Measurements from ENCODE around the gene SPATS2L. TPM values are rescaled to one million over a fixed set of nuclear protein-coding genes. Genes with fewer than 3 reads are reported as not detected.
A peak's percentile ranks its signal among the peaks of the same experiment; 100 is the strongest.

SPATS2L gene
- total RNA-seq, 1 experiment from 2014 or later: 112 TPM

GRCh38 chr2:200471324-200471848, 164.9 kb downstream of the SPATS2L start (continued):
- no peak for TF ChIP-seq E2F5 (CRISPR knock-in tag; IDR thresholded peaks at IDR 0.05)

GRCh38 chr2:200471928-200472645, 165.6 kb downstream of the SPATS2L start:
- Mint-ChIP-seq H3K4me1 (peaks cover 38% of the 10 kb centered on the region), H3K36me3 (peaks cover 85% of the 10 kb centered on the region), H3K27ac (peak overlapping the region; percentile 71; the same call in 1 of the 2 replicates), H3K9me3 (no peaks in the 10 kb centered on the region), H3K4me3 (no peak overlapping the region), H3K27me3 (ENCODE audit: low read depth) (no peaks in the 10 kb centered on the region)
- DNase-seq (ENCODE audit: low spot score): no peak
- TF ChIP-seq IRF1 (CRISPR knock-in tag; IDR thresholded peaks at IDR 0.05): no peak
- ChIA-PET POLR2A (no interaction called here), CTCF (interaction anchor here (1.0 to 2.2 kb wide), 3 partner anchors 11 to 498 kb away, joined by 4 to 10 read pairs (median 5); no protein-coding TSS in a partner anchor)
- no peak for ATAC-seq

DNA sequence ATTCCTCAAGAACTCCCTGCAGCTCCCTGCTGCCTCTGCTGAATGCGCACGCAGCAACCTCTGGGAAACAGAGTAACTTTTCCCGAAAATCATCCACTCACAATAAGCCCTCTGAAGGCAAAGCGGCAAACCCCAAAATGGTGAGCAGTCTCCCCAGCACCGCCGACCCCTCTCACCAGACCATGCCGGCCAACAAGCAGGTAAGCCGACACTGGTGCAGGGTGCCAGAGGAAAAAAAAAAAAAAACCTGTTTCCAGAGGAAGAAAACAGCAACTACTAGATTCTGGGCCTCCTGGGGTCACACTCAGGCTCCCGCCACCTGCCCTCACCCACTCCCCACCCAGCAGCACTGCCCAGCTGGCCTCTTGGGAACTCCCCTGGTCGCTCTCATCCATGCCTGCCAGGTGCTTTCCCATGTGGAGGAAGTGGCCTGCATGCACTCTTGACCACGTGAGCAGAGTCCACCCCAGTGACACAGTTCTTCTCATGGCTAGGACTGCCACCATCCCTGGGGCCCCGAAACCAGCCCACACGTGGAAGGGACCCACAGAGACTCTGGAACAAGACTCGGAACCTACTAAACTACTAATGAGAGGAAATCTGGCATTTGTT, 166.5 kb downstream of the SPATS2L start:
- Mint-ChIP-seq H3K4me1 (peaks cover 42% of the 10 kb centered on the region), H3K36me3 (peaks cover 85% of the 10 kb centered on the region), H3K27ac (peak overlapping the region; percentile 48; the same call in 1 of the 2 replicates), H3K4me3 (no peak overlapping the region), H3K27me3 (ENCODE audit: low read depth) (no peaks in the 10 kb centered on the region), H3K9me3 (no peaks in the 10 kb centered on the region)
- no peak for TF ChIP-seq EMX1 (CRISPR knock-in tag; IDR thresholded peaks at IDR 0.05)
- no peak for TF ChIP-seq IRF2 (CRISPR knock-in tag; IDR thresholded peaks at IDR 0.05; ENCODE audit: borderline replicate concordance, low read depth)
- TF ChIP-seq ZBTB21 (CRISPR knock-in tag; IDR thresholded peaks at IDR 0.05; ENCODE audit: borderline replicate concordance): no peak
- no peak for TF ChIP-seq ZNF396 (CRISPR knock-in tag; IDR thresholded peaks at IDR 0.05; ENCODE audit: borderline replicate concordance)
- no peak for TF ChIP-seq PRRX2 (CRISPR knock-in tag; IDR thresholded peaks at IDR 0.05)
- no peak for TF ChIP-seq ZNF219 (CRISPR knock-in tag; IDR thresholded peaks at IDR 0.05; ENCODE audit: borderline replicate concordance)
- TF ChIP-seq CREB1 (CRISPR knock-in tag; IDR thresholded peaks at IDR 0.05): no peak
- TF ChIP-seq, protein P1, sequence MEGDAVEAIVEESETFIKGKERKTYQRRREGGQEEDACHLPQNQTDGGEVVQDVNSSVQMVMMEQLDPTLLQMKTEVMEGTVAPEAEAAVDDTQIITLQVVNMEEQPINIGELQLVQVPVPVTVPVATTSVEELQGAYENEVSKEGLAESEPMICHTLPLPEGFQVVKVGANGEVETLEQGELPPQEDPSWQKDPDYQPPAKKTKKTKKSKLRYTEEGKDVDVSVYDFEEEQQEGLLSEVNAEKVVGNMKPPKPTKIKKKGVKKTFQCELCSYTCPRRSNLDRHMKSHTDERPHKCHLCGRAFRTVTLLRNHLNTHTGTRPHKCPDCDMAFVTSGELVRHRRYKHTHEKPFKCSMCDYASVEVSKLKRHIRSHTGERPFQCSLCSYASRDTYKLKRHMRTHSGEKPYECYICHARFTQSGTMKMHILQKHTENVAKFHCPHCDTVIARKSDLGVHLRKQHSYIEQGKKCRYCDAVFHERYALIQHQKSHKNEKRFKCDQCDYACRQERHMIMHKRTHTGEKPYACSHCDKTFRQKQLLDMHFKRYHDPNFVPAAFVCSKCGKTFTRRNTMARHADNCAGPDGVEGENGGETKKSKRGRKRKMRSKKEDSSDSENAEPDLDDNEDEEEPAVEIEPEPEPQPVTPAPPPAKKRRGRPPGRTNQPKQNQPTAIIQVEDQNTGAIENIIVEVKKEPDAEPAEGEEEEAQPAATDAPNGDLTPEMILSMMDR (IDR thresholded peaks at IDR 0.05): no peak
- TF ChIP-seq FOXP4 (CRISPR knock-in tag; IDR thresholded peaks at IDR 0.05): no peak
- TF ChIP-seq, protein P2, sequence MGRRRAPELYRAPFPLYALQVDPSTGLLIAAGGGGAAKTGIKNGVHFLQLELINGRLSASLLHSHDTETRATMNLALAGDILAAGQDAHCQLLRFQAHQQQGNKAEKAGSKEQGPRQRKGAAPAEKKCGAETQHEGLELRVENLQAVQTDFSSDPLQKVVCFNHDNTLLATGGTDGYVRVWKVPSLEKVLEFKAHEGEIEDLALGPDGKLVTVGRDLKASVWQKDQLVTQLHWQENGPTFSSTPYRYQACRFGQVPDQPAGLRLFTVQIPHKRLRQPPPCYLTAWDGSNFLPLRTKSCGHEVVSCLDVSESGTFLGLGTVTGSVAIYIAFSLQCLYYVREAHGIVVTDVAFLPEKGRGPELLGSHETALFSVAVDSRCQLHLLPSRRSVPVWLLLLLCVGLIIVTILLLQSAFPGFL (CRISPR knock-in tag; IDR thresholded peaks at IDR 0.05; ENCODE audit: borderline replicate concordance): no peak
- no peak for TF ChIP-seq SP1 (CRISPR knock-in tag; conservative IDR thresholded peaks at IDR 0.05)
- TF ChIP-seq ATF1 (CRISPR knock-in tag; IDR thresholded peaks at IDR 0.05): no peak
- TF ChIP-seq GTF2I (CRISPR knock-in tag; conservative IDR thresholded peaks at IDR 0.05): no peak
- TF ChIP-seq ZMAT4 (CRISPR knock-in tag; IDR thresholded peaks at IDR 0.05): no peak
- TF ChIP-seq NFYB (CRISPR knock-in tag; conservative IDR thresholded peaks at IDR 0.05; ENCODE audit: low read depth): no peak
- TF ChIP-seq KAT7 (CRISPR knock-in tag; IDR thresholded peaks at IDR 0.05; ENCODE audit: borderline replicate concordance): no peak
- POLR2A ChIA-PET: interaction anchor here (0.7 kb wide), 1 partner anchor 219 kb away, joined by 3 read pairs; no protein-coding TSS in a partner anchor
- DNase-seq (ENCODE audit: low spot score) (no peak), ATAC-seq (no peak)
- CTCF ChIA-PET: interaction anchor here (1.5 kb wide), 1 partner anchor 10 kb away, joined by 5 read pairs; no protein-coding TSS in a partner anchor
